ENCODE results near the gene PRKCE.

DNA sequence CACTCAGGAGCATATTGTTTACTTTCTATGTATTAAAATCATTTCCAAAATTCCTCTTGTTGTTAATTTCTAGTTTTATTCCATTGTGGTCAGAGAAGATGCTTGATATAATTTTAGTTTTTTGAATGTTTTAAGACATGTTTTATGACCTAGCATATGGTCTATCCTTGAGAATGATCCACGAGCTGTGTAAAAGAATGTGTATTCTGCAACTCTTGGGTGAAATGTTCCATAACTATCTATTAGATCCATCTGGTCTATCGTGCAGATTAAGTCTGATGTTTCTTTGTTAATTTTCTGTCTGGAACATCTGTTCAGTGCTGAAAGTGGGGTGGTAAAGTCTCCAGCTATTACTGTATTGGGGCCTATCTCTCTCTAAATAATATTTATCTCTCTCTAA is 562.4 kb downstream of the PRKCE start:
- TF ChIP-seq CTCF (conservative IDR thresholded peaks at IDR 0.05 in 1 of 2, IDR thresholded peaks at IDR 0.05 in 1 of 2; ENCODE audit: extremely low read depth in 1 of 2, insufficient read depth in 1 of 2, low read depth in 1 of 2, low read length in 2 of 2) (no peak), EZH2 (IDR thresholded peaks at IDR 0.05; ENCODE audit: borderline replicate concordance, low read length) (no peak)

Data from mammary epithelial cell (primary cell).